Aorta (tissue), 5 donors: ENCODE data around the gene OR6A2. TPM values are rescaled to one million over a fixed set of nuclear protein-coding genes. Genes with fewer than 3 reads are reported as not detected.

Experiments
- ATAC-seq: fragments of 200-7000 bp; cut with Tn5 transposase; one replicate; pipeline ENCODE4 v1.9.1; 2022; ENCODE audit warnings: moderate library complexity; ENCODE audit not compliant: low FRiP score
- DNase-seq, 2 donors: peaks; one replicate each; pipeline ENCODE4 v3.0.0-alpha.2; 2020
- H3K27ac ChIP-seq, 2 donors: one replicate each; pipeline ENCODE4 v1.5.1; 2013; ENCODE audit warnings: low read length in 2 of 2, mild to moderate bottlenecking in 2 of 2, moderate library complexity in 2 of 2, control low read depth in 1 of 2, inconsistent platforms in 1 of 2, low read depth in 1 of 2
- H3K27me3 ChIP-seq, 2 donors: one replicate each; pipeline ENCODE4 v1.6.1; 2013; ENCODE audit warnings: control low read depth in 1 of 2, low read length in 1 of 2, mild to moderate bottlenecking in 1 of 2, moderate library complexity in 1 of 2; ENCODE audit not compliant: insufficient read depth in 2 of 2, control insufficient read depth in 1 of 2
- H3K36me3 ChIP-seq, 2 donors: one replicate each; pipeline ENCODE4 v1.6.1; 2013; ENCODE audit warnings: control low read depth in 1 of 2, low read length in 1 of 2, mild to moderate bottlenecking in 1 of 2; ENCODE audit not compliant: insufficient read depth in 2 of 2, control insufficient read depth in 1 of 2
- H3K4me1 ChIP-seq, 2 donors: one replicate each; pipeline ENCODE4 v1.6.1; 2013; ENCODE audit warnings: low read length in 2 of 2, control low read depth in 1 of 2, mild to moderate bottlenecking in 1 of 2, moderate library complexity in 1 of 2; ENCODE audit not compliant: insufficient read depth in 2 of 2, control insufficient read depth in 1 of 2
- H3K4me3 ChIP-seq, 2 donors: one replicate each; pipeline ENCODE4 v1.5.1; 2013; ENCODE audit warnings: low read length in 2 of 2, control low read depth in 1 of 2, mild to moderate bottlenecking in 1 of 2
- H3K9me3 ChIP-seq: one replicate; pipeline ENCODE4 v1.6.1; 2013; ENCODE audit warnings: mild to moderate bottlenecking, low read length; ENCODE audit not compliant: control insufficient read depth
- WGBS, 2 donors: extraction: QIAGEN DNeasy Blood & Tissue Kit; methylation state at CpG; one replicate each; pipeline ENCODE4 v1.1.7; 2013; 5-methylcytosine and 5-hydroxymethylcytosine counted together
- intact Hi-C, 2 donors: fragments of 100-400 bp; cut with DNase I; formaldehyde crosslinking; loops; one replicate each; pipeline versions ENCODE4 v1.14.2 to v1.15.0; 2022
- polyA plus RNA-seq, 2 donors: library from polyadenylated mRNA; stranded (reverse); fragments of 200-250 nt; gene quantifications; one replicate each; pipeline ENCODE4 v1.2.3, GENCODE V29; 2013
- total RNA-seq, 2 donors: library from RNA; stranded (reverse); fragmentation: NEBNext Ultra II Directional; extraction: Animal tissue kit (Norgen Biotek cat#: 25700); gene quantifications; one replicate each; pipeline ENCODE4 v1.2.1, GENCODE V29; 2021
- donor health status: healthy with polysubstance abuse.
- donor health status: Bipolar disorder and iron deficiency.
- donor health status: DM: no; HTN: no; CAD: no.
- donor health status: DM: no; HTN: no; CAD: no.
- donor health status: DM: yes; HTN: yes; CAD: no.

Gene OR6A2
- total and polyA plus RNA-seq, 4 donors: 0.26 TPM; not detected in 3

- intact Hi-C loops: no loop called here
- Histone ChIP-seq H3K27me3 (peaks cover 0 to 5% of the 10 kb centered on the region in 2 donors), H3K4me3 (no peak overlapping the region), H3K27ac (no peak overlapping the region), H3K4me1 (no peaks in the 10 kb centered on the region), H3K36me3 (no peaks in the 10 kb centered on the region), H3K9me3 (no peaks in the 10 kb centered on the region)
- WGBS, 2 donors: 46 to 55% methylated on average over 5 of the region's 5 CpGs
- ATAC-seq: peak; percentile 26
- DNase-seq: no peak
Observed at GRCh38 chr11:6746086-6746618, 53.3 kb downstream of the OR6A2 start.

- Histone ChIP-seq H3K9me3 (no peaks in the 10 kb centered on the region), H3K36me3 (no peaks in the 10 kb centered on the region), H3K27ac (no peak overlapping the region), H3K4me3 (no peak overlapping the region), H3K27me3 (peaks cover 0 to 5% of the 10 kb centered on the region in 2 donors), H3K4me1 (no peaks in the 10 kb centered on the region)
- intact Hi-C loops: no loop called here
- ATAC-seq: no peak
- DNase-seq: no peak
- WGBS, 2 donors: 74 to 75% methylated on average over 2 of the region's 2 CpGs
Observed at GRCh38 chr11:6745465-6746015, 53.9 kb downstream of the OR6A2 start.

- intact Hi-C loops: no loop called here
- H3K4me1 ChIP-seq: no peaks in the 10 kb centered on the region
- H3K4me3 ChIP-seq: no peak overlapping the region
- 72 to 73% methylated on average over 4 of the region's 4 CpGs for WGBS, 2 donors
- ATAC-seq: no peak
- H3K27me3 ChIP-seq: peaks cover 0 to 5% of the 10 kb centered on the region in 2 donors
- H3K27ac ChIP-seq: no peak overlapping the region
- no peak for DNase-seq
- no peaks in the 10 kb centered on the region for H3K36me3 ChIP-seq
- no peaks in the 10 kb centered on the region for H3K9me3 ChIP-seq
Observed at GRCh38 chr11:6745018-6745417, 54.5 kb downstream of the OR6A2 start.

GRCh38 chr11:6742260-6742659, 57.2 kb downstream of the OR6A2 start:
- DNase-seq (no peak), ATAC-seq (no peak)
- Histone ChIP-seq H3K27me3 (peaks cover 0 to 5% of the 10 kb centered on the region in 2 donors), H3K36me3 (no peaks in the 10 kb centered on the region), H3K4me3 (no peak overlapping the region), H3K9me3 (no peaks in the 10 kb centered on the region), H3K4me1 (no peaks in the 10 kb centered on the region), H3K27ac (no peak overlapping the region)
- WGBS, 2 donors: 68 to 69% methylated on average over 7 of the region's 7 CpGs
- intact Hi-C loops: no loop called here

Other genes starting within 250 kb of the OR6A2 start
- 10 to 100 TPM; 18.8 to 22.2 TPM for gene RRP8, start 196.1 kb downstream of the OR6A2 start, total RNA-seq
- 10 to 100 TPM in 1 of 2 donors, 1 to 10 TPM in 1; 3.4 to 37.3 TPM for gene RRP8, start 196.1 kb downstream of the OR6A2 start, polyA plus RNA-seq
- 100 to 1,000 TPM; 336 to 562 TPM for gene ILK, start 195.9 kb downstream of the OR6A2 start, total RNA-seq
- 100 to 1,000 TPM; 287 to 526 TPM for gene ILK, start 195.9 kb downstream of the OR6A2 start, polyA plus RNA-seq
- 100 to 1,000 TPM in 1 of 2 donors, 10 to 100 TPM in 1; 79.2 to 108 TPM for gene TAF10, start 187.5 kb downstream of the OR6A2 start, total RNA-seq
- gene TAF10, start 187.5 kb downstream of the OR6A2 start, polyA plus RNA-seq: 100 to 1,000 TPM in 1 of 2 donors, 10 to 100 TPM in 1; 55.0 to 119 TPM
- 100 to 1,000 TPM in 1 of 2 donors, 10 to 100 TPM in 1; 79.5 to 125 TPM for gene TPP1, start 180.3 kb downstream of the OR6A2 start, total RNA-seq
- gene TPP1, start 180.3 kb downstream of the OR6A2 start, polyA plus RNA-seq: 10 to 100 TPM; 26.8 to 38.0 TPM
- 10 to 100 TPM; 60.8 to 64.4 TPM for gene DCHS1, start 143.9 kb downstream of the OR6A2 start, total RNA-seq
- gene DCHS1, start 143.9 kb downstream of the OR6A2 start, polyA plus RNA-seq: 10 to 100 TPM in 1 of 2 donors, 1 to 10 TPM in 1; 1.4 to 12.4 TPM
- gene MRPL17, start 116.3 kb downstream of the OR6A2 start, total RNA-seq: 10 to 100 TPM; 27.5 to 30.1 TPM
- gene MRPL17, start 116.3 kb downstream of the OR6A2 start, polyA plus RNA-seq: 10 to 100 TPM; 19.3 to 22.8 TPM
- under 1 TPM in 1 of 2 donors, not detected in 1; 0.10 TPM for gene OR2AG2, start 27.7 kb downstream of the OR6A2 start, total RNA-seq
- gene OR2AG2, start 27.7 kb downstream of the OR6A2 start, polyA plus RNA-seq: not detected
- not detected for gene OR2AG1, start 16.7 kb downstream of the OR6A2 start, total RNA-seq
- gene OR2AG1, start 16.7 kb downstream of the OR6A2 start, polyA plus RNA-seq: not detected
- not detected for gene OR10A5, start 46.0 kb upstream of the OR6A2 start, total RNA-seq
- not detected for gene OR10A5, start 46.0 kb upstream of the OR6A2 start, polyA plus RNA-seq
- gene OR10A2, start 63.4 kb upstream of the OR6A2 start, total RNA-seq: not detected
- under 1 TPM in 1 of 2 donors, not detected in 1; 0.13 TPM for gene OR10A2, start 63.4 kb upstream of the OR6A2 start, polyA plus RNA-seq
- not detected for gene OR10A4, start 76.9 kb upstream of the OR6A2 start, total RNA-seq
- gene OR10A4, start 76.9 kb upstream of the OR6A2 start, polyA plus RNA-seq: not detected
- gene OR2D2, start 92.8 kb upstream of the OR6A2 start, total RNA-seq: not detected
- not detected for gene OR2D2, start 92.8 kb upstream of the OR6A2 start, polyA plus RNA-seq
- not detected for gene OR2D3, start 121.3 kb upstream of the OR6A2 start, total RNA-seq
- not detected for gene OR2D3, start 121.3 kb upstream of the OR6A2 start, polyA plus RNA-seq
- gene ZNF215, start 126.7 kb upstream of the OR6A2 start, total RNA-seq: 1 to 10 TPM in 1 of 2 donors, under 1 TPM in 1; 0.93 to 2.0 TPM
- under 1 TPM in 1 of 2 donors, not detected in 1; 0.61 TPM for gene ZNF215, start 126.7 kb upstream of the OR6A2 start, polyA plus RNA-seq
- gene ZNF214, start 220.7 kb upstream of the OR6A2 start, total RNA-seq: 1 to 10 TPM; 1.5 to 2.4 TPM
- 1 to 10 TPM in 1 of 2 donors, under 1 TPM in 1; 0.38 to 1.2 TPM for gene ZNF214, start 220.7 kb upstream of the OR6A2 start, polyA plus RNA-seq
- gene NLRP14, start 220.8 kb upstream of the OR6A2 start, total RNA-seq: under 1 TPM in 1 of 2 donors, not detected in 1; 0.10 TPM
- gene NLRP14, start 220.8 kb upstream of the OR6A2 start, polyA plus RNA-seq: under 1 TPM in 1 of 2 donors, not detected in 1; 0.05 TPM